Measurements from ENCODE around the gene CCDC30.
A peak's percentile ranks its signal among the peaks of the same experiment; 100 is the strongest.

CCDC30 gene

GRCh38 chr1:42639116-42639515, 176.0 kb downstream of the CCDC30 start:
- no peak for DNase-seq (ENCODE audit: low read depth, low spot score)
- Histone ChIP-seq H3K4me1 (ENCODE audit: insufficient read depth, insufficient read length) (no peaks in the 10 kb centered on the region), H3K9ac (ENCODE audit: insufficient read length, low read depth) (no peak overlapping the region), H3K27me3 (ENCODE audit: insufficient read depth, insufficient read length) (no peaks in the 10 kb centered on the region), H3K9me3 (ENCODE audit: insufficient read depth, low read length) (no peaks in the 10 kb centered on the region), H3K36me3 (ENCODE audit: insufficient read depth, insufficient read length, low read length) (no peaks in the 10 kb centered on the region), H3K4me3 (ENCODE audit: insufficient read length, low read depth) (no peak overlapping the region)
- TF ChIP-seq ZNF274 (IDR thresholded peaks at IDR 0.05; ENCODE audit: low read depth, low read length) (no peak), SUZ12 (IDR thresholded peaks at IDR 0.05; ENCODE audit: extremely low read depth, insufficient read depth, insufficient read length) (no peak), YY1 (IDR thresholded peaks at IDR 0.05; ENCODE audit: insufficient read depth, insufficient read length) (no peak)

GRCh38 chr1:42646056-42646455, 183.0 kb downstream of the CCDC30 start:
- no peaks in the 10 kb centered on the region for H3K4me1 ChIP-seq (ENCODE audit: insufficient read depth, insufficient read length)
- H3K27me3 ChIP-seq (ENCODE audit: insufficient read depth, insufficient read length), result no peaks in the 10 kb centered on the region
- H3K36me3 ChIP-seq (ENCODE audit: insufficient read depth, insufficient read length, low read length), result no peaks in the 10 kb centered on the region
- H3K9ac ChIP-seq (ENCODE audit: insufficient read length, low read depth), result no peak overlapping the region
- DNase-seq (ENCODE audit: low read depth, low spot score), result no peak
- TF ChIP-seq SUZ12 (IDR thresholded peaks at IDR 0.05; ENCODE audit: extremely low read depth, insufficient read depth, insufficient read length) (no peak), ZNF274 (IDR thresholded peaks at IDR 0.05; ENCODE audit: low read depth, low read length) (no peak), YY1 (IDR thresholded peaks at IDR 0.05; ENCODE audit: insufficient read depth, insufficient read length) (no peak)
- H3K9me3 ChIP-seq (ENCODE audit: insufficient read depth, low read length), result no peaks in the 10 kb centered on the region
- H3K4me3 ChIP-seq (ENCODE audit: insufficient read length, low read depth), result no peak overlapping the region

- no peaks in the 10 kb centered on the region for H3K27me3 ChIP-seq (ENCODE audit: insufficient read depth, insufficient read length)
- no peak overlapping the region for H3K4me3 ChIP-seq (ENCODE audit: insufficient read length, low read depth)
- no peak overlapping the region for H3K9ac ChIP-seq (ENCODE audit: insufficient read length, low read depth)
- H3K9me3 ChIP-seq (ENCODE audit: insufficient read depth, low read length), result no peaks in the 10 kb centered on the region
- no peaks in the 10 kb centered on the region for H3K4me1 ChIP-seq (ENCODE audit: insufficient read depth, insufficient read length)
- H3K36me3 ChIP-seq (ENCODE audit: insufficient read depth, insufficient read length, low read length), result peaks cover 30% of the 10 kb centered on the region
- no peak for DNase-seq (ENCODE audit: low read depth, low spot score)
- TF ChIP-seq YY1 (IDR thresholded peaks at IDR 0.05; ENCODE audit: insufficient read depth, insufficient read length), result no peak
- no peak for TF ChIP-seq SUZ12 (IDR thresholded peaks at IDR 0.05; ENCODE audit: extremely low read depth, insufficient read depth, insufficient read length)
- no peak for TF ChIP-seq ZNF274 (IDR thresholded peaks at IDR 0.05; ENCODE audit: low read depth, low read length)
Observed at GRCh38 chr1:42657201-42657600, 194.1 kb downstream of the CCDC30 start.

- Histone ChIP-seq H3K9ac (ENCODE audit: insufficient read length, low read depth) (peak within 1 kb of the TSS; percentile 97), H3K4me1 (ENCODE audit: insufficient read depth, insufficient read length) (no peaks in the 10 kb centered on the region), H3K27me3 (ENCODE audit: insufficient read depth, insufficient read length) (no peaks in the 10 kb centered on the region), H3K4me3 (ENCODE audit: insufficient read length, low read depth) (peak within 1 kb of the TSS; percentile 98), H3K9me3 (ENCODE audit: insufficient read depth, low read length) (no peaks in the 10 kb centered on the region), H3K36me3 (ENCODE audit: insufficient read depth, insufficient read length, low read length) (peaks cover 40% of the 10 kb centered on the region)
- TF ChIP-seq YY1 (IDR thresholded peaks at IDR 0.05; ENCODE audit: insufficient read depth, insufficient read length), result peak; percentile 76
- TF ChIP-seq SUZ12 (IDR thresholded peaks at IDR 0.05; ENCODE audit: extremely low read depth, insufficient read depth, insufficient read length), result no peak
- peak; percentile 97 for DNase-seq (ENCODE audit: low read depth, low spot score)
Observed at GRCh38 chr1:42657981-42658876, 195.1 kb downstream of the CCDC30 start, which contains the start of gene PPIH. Gene PPIH (plus strand): TSS chr1:42658423. CDS start chr1:42658447, 24 bp downstream.

- no peaks in the 10 kb centered on the region for H3K9me3 ChIP-seq (ENCODE audit: insufficient read depth, low read length)
- peaks cover 46% of the 10 kb centered on the region for H3K36me3 ChIP-seq (ENCODE audit: insufficient read depth, insufficient read length, low read length)
- TF ChIP-seq YY1 (IDR thresholded peaks at IDR 0.05; ENCODE audit: insufficient read depth, insufficient read length) (no peak), ZNF274 (IDR thresholded peaks at IDR 0.05; ENCODE audit: low read depth, low read length) (no peak), SUZ12 (IDR thresholded peaks at IDR 0.05; ENCODE audit: extremely low read depth, insufficient read depth, insufficient read length) (no peak)
- peak overlapping the region; percentile 98 for H3K4me3 ChIP-seq (ENCODE audit: insufficient read length, low read depth)
- H3K27me3 ChIP-seq (ENCODE audit: insufficient read depth, insufficient read length), result no peaks in the 10 kb centered on the region
- no peak for DNase-seq (ENCODE audit: low read depth, low spot score)
- no peaks in the 10 kb centered on the region for H3K4me1 ChIP-seq (ENCODE audit: insufficient read depth, insufficient read length)
- H3K9ac ChIP-seq (ENCODE audit: insufficient read length, low read depth), result peak overlapping the region; percentile 97
Observed at GRCh38 chr1:42658877-42659337, 195.8 kb downstream of the CCDC30 start.

- H3K9me3 ChIP-seq (ENCODE audit: insufficient read depth, low read length), result no peaks in the 10 kb centered on the region
- no peaks in the 10 kb centered on the region for H3K4me1 ChIP-seq (ENCODE audit: insufficient read depth, insufficient read length)
- H3K36me3 ChIP-seq (ENCODE audit: insufficient read depth, insufficient read length, low read length), result peaks cover 66% of the 10 kb centered on the region
- no peaks in the 10 kb centered on the region for H3K27me3 ChIP-seq (ENCODE audit: insufficient read depth, insufficient read length)
- H3K4me3 ChIP-seq (ENCODE audit: insufficient read length, low read depth), result no peak overlapping the region
- TF ChIP-seq ZNF274 (IDR thresholded peaks at IDR 0.05; ENCODE audit: low read depth, low read length), result no peak
- TF ChIP-seq YY1 (IDR thresholded peaks at IDR 0.05; ENCODE audit: insufficient read depth, insufficient read length), result no peak
- TF ChIP-seq SUZ12 (IDR thresholded peaks at IDR 0.05; ENCODE audit: extremely low read depth, insufficient read depth, insufficient read length), result no peak
- no peak overlapping the region for H3K9ac ChIP-seq (ENCODE audit: insufficient read length, low read depth)
- DNase-seq (ENCODE audit: low read depth, low spot score), result no peak
Observed at GRCh38 chr1:42660907-42661500, 197.9 kb downstream of the CCDC30 start.

GRCh38 chr1:42669936-42670335, 206.8 kb downstream of the CCDC30 start:
- Histone ChIP-seq H3K9me3 (ENCODE audit: insufficient read depth, low read length) (no peaks in the 10 kb centered on the region), H3K9ac (ENCODE audit: insufficient read length, low read depth) (no peak overlapping the region), H3K36me3 (ENCODE audit: insufficient read depth, insufficient read length, low read length) (peaks cover 87% of the 10 kb centered on the region), H3K27me3 (ENCODE audit: insufficient read depth, insufficient read length) (no peaks in the 10 kb centered on the region), H3K4me3 (ENCODE audit: insufficient read length, low read depth) (no peak overlapping the region), H3K4me1 (ENCODE audit: insufficient read depth, insufficient read length) (no peaks in the 10 kb centered on the region)
- no peak for DNase-seq (ENCODE audit: low read depth, low spot score)
- TF ChIP-seq ZNF274 (IDR thresholded peaks at IDR 0.05; ENCODE audit: low read depth, low read length) (no peak), YY1 (IDR thresholded peaks at IDR 0.05; ENCODE audit: insufficient read depth, insufficient read length) (no peak), SUZ12 (IDR thresholded peaks at IDR 0.05; ENCODE audit: extremely low read depth, insufficient read depth, insufficient read length) (no peak)

All from NT2/D1 (cell line).